Right atrium auricular region (tissue), 2 donors: ENCODE data around the gene POLE. TPM values are rescaled to one million over a fixed set of nuclear protein-coding genes. Genes with fewer than 3 reads are reported as not detected.

Experiments used
- DNase-seq: peaks from one replicate; pipeline ENCODE4 v3.0.0-alpha.2; 2019; ENCODE audit warnings: low spot score
- H3K27ac ChIP-seq, 2 donors: fragments of 200-600 bp; sonication (generic); 1 replicate in 1 of 2; 2 replicates in 1 of 2; pipeline ENCODE4 v1.5.1; 2016 to 2019
- H3K27me3 ChIP-seq, 2 donors: fragments of 200-600 bp; sonication (generic); one replicate each; pipeline versions ENCODE4 v1.5.1 to v1.6.0; 2017 to 2019
- H3K36me3 ChIP-seq: fragments of 200-600 bp; sonication (generic); one replicate; pipeline ENCODE4 v1.5.1; 2016
- H3K4me1 ChIP-seq, 2 donors: fragments of 200-600 bp; sonication (generic); one replicate each; pipeline versions ENCODE4 v1.5.1 to v1.6.0; 2017 to 2019
- H3K4me3 ChIP-seq, 2 donors: fragments of 200-600 bp; sonication (generic); 1 replicate in 1 of 2; 2 replicates in 1 of 2; pipeline ENCODE4 v1.5.1; 2017 to 2019; ENCODE audit warnings: mild to moderate bottlenecking in 1 of 2, moderate library complexity in 1 of 2
- H3K9me3 ChIP-seq, 2 donors: fragments of 200-600 bp; sonication (generic); one replicate each; pipeline ENCODE4 v1.5.1; 2019
- CTCF ChIP-seq, 2 donors: fragments of 200-600 bp; sonication (generic); IDR thresholded peaks; one replicate each; pipeline ENCODE4 v1.5.1; 2019; ENCODE audit warnings: antibody characterized with exemption in 2 of 2
- total RNA-seq, 2 donors: library from RNA; depleted of rRNA; stranded (reverse); fragments of >200 nt; gene quantifications; one replicate each; pipeline ENCODE4 v1.1.0, GENCODE V29; 2016

Gene POLE
- total RNA-seq, 2 donors from 2014 or later, result 10.2 to 13.9 TPM

DNA sequence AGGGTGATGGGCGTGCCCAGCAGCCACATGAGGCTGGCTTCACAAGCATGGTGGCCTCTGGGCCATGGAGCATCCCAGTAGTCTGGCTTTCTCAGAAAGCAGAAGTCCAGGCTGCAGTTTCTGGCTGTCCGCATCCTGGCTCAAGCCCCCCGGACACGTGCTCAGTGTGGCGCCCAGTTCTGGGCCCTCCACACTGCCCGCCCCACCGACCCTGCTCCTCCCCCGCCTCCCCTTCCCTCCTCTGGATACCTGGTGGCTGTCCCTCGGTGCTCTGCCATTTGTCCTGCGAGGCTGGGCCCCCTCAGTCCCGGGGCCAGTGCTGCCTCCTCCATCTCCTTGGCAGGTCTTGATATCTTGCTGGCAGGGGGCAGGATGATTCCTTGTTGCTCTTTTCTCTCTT is 108.3 kb downstream of the POLE start:
- Histone ChIP-seq H3K27me3 (no peaks in the 10 kb centered on the region), H3K4me3 (no peak overlapping the region), H3K9me3 (no peaks in the 10 kb centered on the region), H3K4me1 (no peaks in the 10 kb centered on the region), H3K36me3 (peaks cover 40% of the 10 kb centered on the region), H3K27ac (no peak overlapping the region)
- DNase-seq, result no peak
- TF ChIP-seq CTCF (IDR thresholded peaks at IDR 0.05), result no peak

DNA sequence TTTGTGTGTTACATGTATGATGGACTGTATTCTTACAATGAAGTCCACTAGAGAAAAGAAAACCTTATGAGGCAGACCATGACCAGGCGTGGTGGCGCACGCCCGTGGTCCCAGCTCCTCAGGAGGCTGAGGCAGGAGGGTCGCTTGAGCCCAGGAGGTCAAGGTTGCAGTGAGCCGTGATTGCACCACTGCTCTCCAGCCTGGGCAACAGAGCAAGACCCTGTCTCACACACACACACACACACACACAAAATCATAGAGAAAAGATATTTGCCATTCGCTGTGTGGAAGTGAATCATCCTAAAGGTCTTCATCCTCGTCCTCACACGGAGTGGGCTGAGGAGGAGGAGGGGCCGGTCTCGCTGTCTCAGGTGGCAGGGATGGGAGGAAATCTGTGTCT is 109.0 kb downstream of the POLE start:
- no peak overlapping the region for H3K27ac ChIP-seq
- no peaks in the 10 kb centered on the region for H3K4me1 ChIP-seq
- peaks cover 41% of the 10 kb centered on the region for H3K36me3 ChIP-seq
- TF ChIP-seq CTCF (IDR thresholded peaks at IDR 0.05), result no peak
- no peaks in the 10 kb centered on the region for H3K27me3 ChIP-seq
- no peak for DNase-seq
- H3K4me3 ChIP-seq, result no peak overlapping the region
- no peaks in the 10 kb centered on the region for H3K9me3 ChIP-seq

- H3K4me1 ChIP-seq, result no peaks in the 10 kb centered on the region
- no peak for TF ChIP-seq CTCF (IDR thresholded peaks at IDR 0.05)
- H3K36me3 ChIP-seq, result peaks cover 41% of the 10 kb centered on the region
- H3K4me3 ChIP-seq, result no peak overlapping the region
- no peak for DNase-seq
- no peaks in the 10 kb centered on the region for H3K9me3 ChIP-seq
- H3K27ac ChIP-seq, result no peak overlapping the region
- H3K27me3 ChIP-seq, result no peaks in the 10 kb centered on the region
These were observed 109.8 kb downstream of the POLE start for GRCh38 chr12:132577191-132577920.

DNA sequence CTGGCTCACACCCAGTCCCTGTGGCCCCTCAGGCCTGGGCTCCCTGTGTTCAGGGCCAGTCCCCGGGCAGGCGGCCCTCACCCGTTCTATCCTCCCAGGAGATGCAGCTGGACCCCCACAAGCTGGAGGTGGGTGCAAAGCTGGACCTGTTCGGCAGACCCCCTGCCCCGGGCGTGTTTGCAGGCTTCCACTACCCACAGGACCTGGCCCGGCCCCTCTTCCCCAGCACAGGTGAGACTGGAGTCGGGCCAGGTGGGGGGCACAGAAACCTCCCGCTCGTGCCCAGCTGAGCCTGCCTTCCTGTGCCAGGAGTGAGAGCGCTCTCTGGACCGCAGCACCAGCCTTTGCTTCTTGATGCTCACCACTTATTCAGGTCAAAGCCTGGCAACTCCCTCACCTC is 110.4 kb downstream of the POLE start:
- no peaks in the 10 kb centered on the region for H3K4me1 ChIP-seq
- H3K27ac ChIP-seq, result no peak overlapping the region
- no peaks in the 10 kb centered on the region for H3K9me3 ChIP-seq
- TF ChIP-seq CTCF (IDR thresholded peaks at IDR 0.05), result no peak
- no peak overlapping the region for H3K4me3 ChIP-seq
- DNase-seq, result no peak
- H3K27me3 ChIP-seq, result no peaks in the 10 kb centered on the region
- peaks cover 36% of the 10 kb centered on the region for H3K36me3 ChIP-seq

GRCh38 chr12:132575661-132576060 is 111.5 kb downstream of the POLE start:
- no peak for DNase-seq
- Histone ChIP-seq H3K36me3 (peaks cover 41% of the 10 kb centered on the region), H3K4me1 (no peaks in the 10 kb centered on the region), H3K27me3 (no peaks in the 10 kb centered on the region), H3K4me3 (no peak overlapping the region), H3K9me3 (no peaks in the 10 kb centered on the region), H3K27ac (no peak overlapping the region)
- no peak for TF ChIP-seq CTCF (IDR thresholded peaks at IDR 0.05)
